ENCODE measurements around the gene PYGB. TPM values are rescaled to one million over a fixed set of nuclear protein-coding genes. Genes with fewer than 3 reads are reported as not detected.
A peak's percentile ranks its signal among the peaks of the same experiment; 100 is the strongest.

PYGB gene
- total RNA-seq, 1 experiment from 2014 or later, result 220 TPM

GRCh38 chr20:25292176-25292891 lies 44.4 kb downstream of the PYGB start:
- no peak overlapping the region for H3K4me3 ChIP-seq (ENCODE audit: low read depth in 2 of 2, low read length in 2 of 2)
- intact Hi-C loops (cut with micrococcal nuclease; ENCODE audit: unreplicated experiment) (loop anchor here (10.0 kb wide), 1 partner anchor 298 kb away; the partner anchor contains the start of gene APMAP), in situ Hi-C loops (cut with HindIII; ENCODE audit: low pct_unique_long_range_greater_than_20kb, low sequenced_read_pairs) (no loop called here)
- ATAC-seq (no peak), DNase-seq (ENCODE audit: low read depth, low spot score) (no peak)
- H3K9me3 ChIP-seq (ENCODE audit: control insufficient read depth, insufficient read depth, low read depth, low read length), result no peaks in the 10 kb centered on the region
- peak overlapping the region; percentile 17; the same call in 1 of the 2 replicates for H3K27ac ChIP-seq (ENCODE audit: low read length)
- ChIA-PET CTCF (no interaction called here), POLR2A (no interaction called here)
- TF ChIP-seq TCF7L2 (IDR thresholded peaks at IDR 0.05; ENCODE audit: low read depth, low read length) (no peak), POLR2AphosphoS5 (IDR thresholded peaks at IDR 0.05; ENCODE audit: low read depth, low read length) (no peak), SIN3A (IDR thresholded peaks at IDR 0.05; ENCODE audit: borderline replicate concordance, insufficient read depth, low read depth, low read length) (no peak)
- TF ChIP-seq, protein P1, sequence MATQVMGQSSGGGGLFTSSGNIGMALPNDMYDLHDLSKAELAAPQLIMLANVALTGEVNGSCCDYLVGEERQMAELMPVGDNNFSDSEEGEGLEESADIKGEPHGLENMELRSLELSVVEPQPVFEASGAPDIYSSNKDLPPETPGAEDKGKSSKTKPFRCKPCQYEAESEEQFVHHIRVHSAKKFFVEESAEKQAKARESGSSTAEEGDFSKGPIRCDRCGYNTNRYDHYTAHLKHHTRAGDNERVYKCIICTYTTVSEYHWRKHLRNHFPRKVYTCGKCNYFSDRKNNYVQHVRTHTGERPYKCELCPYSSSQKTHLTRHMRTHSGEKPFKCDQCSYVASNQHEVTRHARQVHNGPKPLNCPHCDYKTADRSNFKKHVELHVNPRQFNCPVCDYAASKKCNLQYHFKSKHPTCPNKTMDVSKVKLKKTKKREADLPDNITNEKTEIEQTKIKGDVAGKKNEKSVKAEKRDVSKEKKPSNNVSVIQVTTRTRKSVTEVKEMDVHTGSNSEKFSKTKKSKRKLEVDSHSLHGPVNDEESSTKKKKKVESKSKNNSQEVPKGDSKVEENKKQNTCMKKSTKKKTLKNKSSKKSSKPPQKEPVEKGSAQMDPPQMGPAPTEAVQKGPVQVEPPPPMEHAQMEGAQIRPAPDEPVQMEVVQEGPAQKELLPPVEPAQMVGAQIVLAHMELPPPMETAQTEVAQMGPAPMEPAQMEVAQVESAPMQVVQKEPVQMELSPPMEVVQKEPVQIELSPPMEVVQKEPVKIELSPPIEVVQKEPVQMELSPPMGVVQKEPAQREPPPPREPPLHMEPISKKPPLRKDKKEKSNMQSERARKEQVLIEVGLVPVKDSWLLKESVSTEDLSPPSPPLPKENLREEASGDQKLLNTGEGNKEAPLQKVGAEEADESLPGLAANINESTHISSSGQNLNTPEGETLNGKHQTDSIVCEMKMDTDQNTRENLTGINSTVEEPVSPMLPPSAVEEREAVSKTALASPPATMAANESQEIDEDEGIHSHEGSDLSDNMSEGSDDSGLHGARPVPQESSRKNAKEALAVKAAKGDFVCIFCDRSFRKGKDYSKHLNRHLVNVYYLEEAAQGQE (IDR thresholded peaks at IDR 0.05; ENCODE audit: insufficient read depth in 1 of 2, low read depth in 2 of 2, low read length in 1 of 2), result no peak
- TF ChIP-seq, protein P2, sequence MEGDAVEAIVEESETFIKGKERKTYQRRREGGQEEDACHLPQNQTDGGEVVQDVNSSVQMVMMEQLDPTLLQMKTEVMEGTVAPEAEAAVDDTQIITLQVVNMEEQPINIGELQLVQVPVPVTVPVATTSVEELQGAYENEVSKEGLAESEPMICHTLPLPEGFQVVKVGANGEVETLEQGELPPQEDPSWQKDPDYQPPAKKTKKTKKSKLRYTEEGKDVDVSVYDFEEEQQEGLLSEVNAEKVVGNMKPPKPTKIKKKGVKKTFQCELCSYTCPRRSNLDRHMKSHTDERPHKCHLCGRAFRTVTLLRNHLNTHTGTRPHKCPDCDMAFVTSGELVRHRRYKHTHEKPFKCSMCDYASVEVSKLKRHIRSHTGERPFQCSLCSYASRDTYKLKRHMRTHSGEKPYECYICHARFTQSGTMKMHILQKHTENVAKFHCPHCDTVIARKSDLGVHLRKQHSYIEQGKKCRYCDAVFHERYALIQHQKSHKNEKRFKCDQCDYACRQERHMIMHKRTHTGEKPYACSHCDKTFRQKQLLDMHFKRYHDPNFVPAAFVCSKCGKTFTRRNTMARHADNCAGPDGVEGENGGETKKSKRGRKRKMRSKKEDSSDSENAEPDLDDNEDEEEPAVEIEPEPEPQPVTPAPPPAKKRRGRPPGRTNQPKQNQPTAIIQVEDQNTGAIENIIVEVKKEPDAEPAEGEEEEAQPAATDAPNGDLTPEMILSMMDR (IDR thresholded peaks at IDR 0.05), result no peak
- no peaks in the 10 kb centered on the region for H3K27me3 ChIP-seq (ENCODE audit: control insufficient read depth, insufficient read depth, low read length)
- no TSS peak for BruUV-seq (replicated peaks)
- H3K36me3 ChIP-seq (ENCODE audit: control insufficient read depth, insufficient read depth, low read length), result peaks cover 8% of the 10 kb centered on the region; the same call in 1 of the 2 replicates
- peaks cover 36% of the 10 kb centered on the region for H3K4me1 ChIP-seq (ENCODE audit: control insufficient read depth, insufficient read depth, low read length)

DNA sequence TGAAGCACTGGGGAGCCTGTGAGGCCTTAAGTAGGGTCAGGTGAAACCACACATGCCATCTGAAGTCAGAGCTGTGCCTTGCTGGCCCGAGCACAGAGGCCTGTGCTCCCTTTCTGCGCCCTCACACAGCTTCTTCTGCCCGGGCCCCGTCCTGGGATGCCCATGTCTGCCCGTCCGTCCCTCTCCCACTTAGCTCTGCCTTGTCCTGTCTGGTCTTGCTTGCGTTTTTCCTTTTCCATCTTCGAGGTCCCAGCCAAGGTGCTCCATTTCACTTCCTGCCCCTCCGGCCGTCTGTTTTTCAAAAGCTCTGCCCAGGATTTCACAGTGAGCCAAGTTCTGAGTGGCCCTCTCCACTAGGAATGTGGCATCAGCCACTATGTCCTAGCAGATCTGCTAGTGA lies 45.6 kb downstream of the PYGB start:
- ChIA-PET CTCF (interaction anchor here (0.5 to 0.6 kb wide), 2 partner anchors 420 to 534 kb away, joined by 3 to 4 read pairs; no protein-coding TSS in a partner anchor), POLR2A (no interaction called here)
- no peak for TF ChIP-seq SIN3A (IDR thresholded peaks at IDR 0.05; ENCODE audit: borderline replicate concordance, insufficient read depth, low read depth, low read length)
- TF ChIP-seq, protein P1 (IDR thresholded peaks at IDR 0.05; ENCODE audit: insufficient read depth in 1 of 2, low read depth in 2 of 2, low read length in 1 of 2), result no peak
- H3K27ac ChIP-seq (ENCODE audit: low read length), result peak overlapping the region; percentile 39
- peaks cover 44% of the 10 kb centered on the region for H3K4me1 ChIP-seq (ENCODE audit: control insufficient read depth, insufficient read depth, low read length)
- H3K9me3 ChIP-seq (ENCODE audit: control insufficient read depth, insufficient read depth, low read depth, low read length), result no peaks in the 10 kb centered on the region
- peaks cover 8% of the 10 kb centered on the region; the same call in 1 of the 2 replicates for H3K36me3 ChIP-seq (ENCODE audit: control insufficient read depth, insufficient read depth, low read length)
- ATAC-seq (no peak), DNase-seq (ENCODE audit: low read depth, low spot score) (no peak)
- TSS peak; percentile 33 for BruUV-seq (replicated peaks)
- intact Hi-C loops (cut with micrococcal nuclease; ENCODE audit: unreplicated experiment), result loop anchor here (10.0 kb wide), 1 partner anchor 299 kb away; the partner anchor contains the start of gene APMAP
- no peak overlapping the region for H3K4me3 ChIP-seq (ENCODE audit: low read depth in 2 of 2, low read length in 2 of 2)
- in situ Hi-C loops (cut with HindIII; ENCODE audit: low pct_unique_long_range_greater_than_20kb, low sequenced_read_pairs), result no loop called here
- no peaks in the 10 kb centered on the region for H3K27me3 ChIP-seq (ENCODE audit: control insufficient read depth, insufficient read depth, low read length)

All from Panc1 (cell line).